GM21360 (cell line): ENCODE results near the gene PSG1.
"Not testable (repeated sequence)": the region's sequence is repeated elsewhere in the genome, so short reads cannot be mapped to it uniquely, and the experiment has no call there.

Experiments used
- ATAC-seq: cut with Tn5 transposase; IDR thresholded peaks from one replicate; pipeline ENCODE4 v1.9.1; 2021; ENCODE audit warnings: mild to moderate bottlenecking, moderate library complexity; ENCODE audit not compliant: unreplicated experiment

PSG1 gene

GRCh38 chr19:42831221-42832019 lies 48.1 kb downstream of the PSG1 start:
- no peak for ATAC-seq

DNA sequence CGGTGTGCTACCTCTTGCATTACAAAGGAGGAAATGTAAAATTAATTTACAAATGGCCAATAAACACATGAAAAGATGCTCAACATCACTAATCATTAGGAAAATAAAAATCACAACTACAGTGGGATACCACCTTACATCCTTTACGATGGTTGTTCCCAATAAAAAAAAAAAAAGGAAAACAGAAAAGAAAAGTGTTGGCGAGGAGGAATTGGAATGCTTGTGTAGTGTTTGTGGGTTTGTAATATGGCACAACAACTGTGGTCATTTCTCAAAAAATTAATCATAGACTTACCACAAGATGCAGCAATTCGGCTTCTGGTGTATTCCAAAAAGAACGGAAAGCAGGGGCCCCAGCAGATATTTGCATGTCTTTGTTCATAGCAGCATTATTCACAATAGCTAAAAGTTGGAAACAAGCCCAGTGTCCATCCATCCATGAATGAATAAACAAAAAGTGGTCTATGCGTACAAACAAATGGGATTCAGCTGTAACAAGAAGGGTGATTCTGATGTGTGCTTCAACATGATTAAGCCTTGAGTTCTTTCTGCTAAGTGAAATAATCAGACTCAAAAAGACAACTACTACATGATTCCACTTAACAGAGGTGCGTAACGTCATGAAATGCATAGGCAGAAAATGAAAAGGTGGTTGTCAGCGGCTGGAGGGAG lies 58.1 kb downstream of the PSG1 start:
- ATAC-seq = not testable (repeated sequence)

DNA sequence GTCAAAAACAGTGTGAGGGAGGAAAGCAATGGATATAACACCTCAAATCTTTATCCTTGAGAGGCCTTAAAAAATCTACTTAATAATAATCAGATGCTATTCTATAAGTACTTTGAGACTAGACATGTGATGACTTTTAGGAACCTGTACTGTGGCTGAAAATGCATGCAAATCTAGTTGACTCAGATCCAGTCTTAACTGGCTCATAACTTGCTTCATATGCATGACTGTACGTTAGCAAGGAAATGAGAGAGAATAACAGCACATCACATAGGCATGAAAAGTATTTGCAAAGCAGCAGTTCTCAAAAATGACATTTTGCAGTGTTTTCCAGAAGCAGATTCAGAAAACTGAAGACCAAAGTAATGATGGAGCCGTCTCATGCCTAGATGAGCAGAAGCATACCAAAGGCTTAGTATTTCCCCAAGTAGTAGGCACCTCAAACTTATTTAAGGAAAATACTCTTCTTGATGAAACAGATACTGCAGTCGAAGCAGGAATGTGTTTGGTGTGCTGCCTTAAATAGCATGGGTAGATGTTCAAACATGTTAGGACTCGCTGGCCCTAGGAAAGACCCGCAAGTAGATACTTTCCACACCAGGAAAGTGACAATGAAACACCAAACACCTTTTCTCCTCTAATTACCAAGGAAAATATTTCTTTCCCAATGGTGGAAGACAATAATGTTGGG lies 59.4 kb downstream of the PSG1 start:
- not testable (repeated sequence) for ATAC-seq

DNA sequence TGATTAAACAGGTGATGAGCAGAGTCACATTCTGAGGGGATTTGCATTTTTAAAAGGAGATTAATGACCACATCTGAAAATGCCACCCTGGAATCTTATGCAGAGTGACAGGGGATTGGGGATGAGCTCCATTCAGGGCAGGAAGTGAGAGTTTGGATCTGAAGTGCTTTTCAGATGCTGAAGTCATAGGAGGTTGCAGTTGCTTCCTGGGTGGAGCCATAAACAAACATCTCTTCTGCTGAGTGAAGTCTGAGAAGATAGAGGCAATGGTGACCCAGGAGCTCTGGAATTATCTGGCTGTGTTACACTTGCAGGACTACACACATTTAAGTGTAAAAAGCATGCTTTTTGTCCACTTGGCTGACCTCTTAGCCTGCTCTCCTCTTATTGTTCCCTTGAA lies 62.6 kb downstream of the PSG1 start:
- no peak for ATAC-seq
